ENCODE data around the gene GDPGP1. TPM values are rescaled to one million over a fixed set of nuclear protein-coding genes. Genes with fewer than 3 reads are reported as not detected.
"Not testable (repeated sequence)": the region's sequence is repeated elsewhere in the genome, so short reads cannot be mapped to it uniquely, and the experiment has no call there.

Gene GDPGP1
- total RNA-seq, 3 donors from 2014 or later, result 3.4 to 9.4 (median 7.5) TPM

GRCh38 chr15:90286678-90287077 lies 52.7 kb downstream of the GDPGP1 start:
- no peaks in the 10 kb centered on the region for H3K4me1 ChIP-seq
- no peaks in the 10 kb centered on the region for H3K36me3 ChIP-seq
- no peak for DNase-seq (ENCODE audit: low spot score in 2 of 2)
- H3K27ac ChIP-seq, result no peak overlapping the region
- no peaks in the 10 kb centered on the region for H3K27me3 ChIP-seq
- no peak overlapping the region for H3K4me3 ChIP-seq
- no peaks in the 10 kb centered on the region for H3K9me3 ChIP-seq
- TF ChIP-seq CTCF (IDR thresholded peaks at IDR 0.05) (no peak), POLR2A (IDR thresholded peaks at IDR 0.05) (no peak), POLR2AphosphoS5 (IDR thresholded peaks at IDR 0.05) (no peak)
- intact Hi-C loops (cut with DNase I; ENCODE audit: low total_unique reads), result no loop called here

- Histone ChIP-seq H3K27me3 (no peaks in the 10 kb centered on the region), H3K9me3 (no peaks in the 10 kb centered on the region), H3K36me3 (no peaks in the 10 kb centered on the region), H3K4me3 (no peak overlapping the region), H3K4me1 (no peaks in the 10 kb centered on the region), H3K27ac (peak overlapping the region in 1 of 2 donors; percentile 56)
- intact Hi-C loops (cut with DNase I; ENCODE audit: low total_unique reads), result no loop called here
- no peak for TF ChIP-seq POLR2A (IDR thresholded peaks at IDR 0.05)
- DNase-seq (ENCODE audit: low spot score in 2 of 2), result no peak
Observed at GRCh38 chr15:90287101-90287500, 53.1 kb downstream of the GDPGP1 start.

GRCh38 chr15:90287946-90288345 lies 53.9 kb downstream of the GDPGP1 start:
- no peak for TF ChIP-seq POLR2A (IDR thresholded peaks at IDR 0.05)
- TF ChIP-seq CTCF (IDR thresholded peaks at IDR 0.05), result no peak
- no peak for TF ChIP-seq POLR2AphosphoS5 (IDR thresholded peaks at IDR 0.05)
- intact Hi-C loops (cut with DNase I; ENCODE audit: low total_unique reads), result loop anchor here (2.0 kb wide), 1 partner anchor 41 kb away; no protein-coding TSS in a partner anchor
- H3K4me3 ChIP-seq, result no peak overlapping the region
- H3K4me1 ChIP-seq, result no peaks in the 10 kb centered on the region
- H3K27me3 ChIP-seq, result no peaks in the 10 kb centered on the region
- no peak overlapping the region for H3K27ac ChIP-seq
- DNase-seq (ENCODE audit: low spot score in 2 of 2), result no peak
- H3K9me3 ChIP-seq, result no peaks in the 10 kb centered on the region
- no peaks in the 10 kb centered on the region for H3K36me3 ChIP-seq

- Histone ChIP-seq H3K9me3 (no peaks in the 10 kb centered on the region), H3K36me3 (no peaks in the 10 kb centered on the region), H3K27ac (no peak overlapping the region), H3K4me1 (no peaks in the 10 kb centered on the region), H3K4me3 (no peak overlapping the region), H3K27me3 (no peaks in the 10 kb centered on the region)
- TF ChIP-seq POLR2AphosphoS5 (IDR thresholded peaks at IDR 0.05) (no peak), CTCF (IDR thresholded peaks at IDR 0.05) (no peak), POLR2A (IDR thresholded peaks at IDR 0.05) (no peak)
- intact Hi-C loops (cut with DNase I; ENCODE audit: low total_unique reads), result no loop called here
- no peak for DNase-seq (ENCODE audit: low spot score in 2 of 2)
Observed at GRCh38 chr15:90291679-90292356, 57.8 kb downstream of the GDPGP1 start.

GRCh38 chr15:90293040-90293810 lies 59.2 kb downstream of the GDPGP1 start:
- intact Hi-C loops (cut with DNase I; ENCODE audit: low total_unique reads); H3K4me1 ChIP-seq; H3K4me3 ChIP-seq; H3K27me3 ChIP-seq; H3K9me3 ChIP-seq; H3K27ac ChIP-seq; H3K36me3 ChIP-seq: not testable (repeated sequence)
- peak; percentile 58 to 83 (median 65) for TF ChIP-seq CTCF (IDR thresholded peaks at IDR 0.05)
- peak; percentile 72 to 80 for DNase-seq (ENCODE audit: low spot score in 2 of 2)

Data from breast epithelium (tissue), 4 donors.